OCI-M2 (cell line): Measurements from ENCODE around the gene DNAJC11.
"Not testable (repeated sequence)": the region's sequence is repeated elsewhere in the genome, so short reads cannot be mapped to it uniquely, and the experiment has no call there.

ENCODE experiments used
- DNase-seq: peaks from one replicate; lab custom pipeline; 2025; ENCODE audit not compliant: unreplicated experiment; lab: John Stamatoyannopoulos, UW

The DNAJC11 gene

DNA sequence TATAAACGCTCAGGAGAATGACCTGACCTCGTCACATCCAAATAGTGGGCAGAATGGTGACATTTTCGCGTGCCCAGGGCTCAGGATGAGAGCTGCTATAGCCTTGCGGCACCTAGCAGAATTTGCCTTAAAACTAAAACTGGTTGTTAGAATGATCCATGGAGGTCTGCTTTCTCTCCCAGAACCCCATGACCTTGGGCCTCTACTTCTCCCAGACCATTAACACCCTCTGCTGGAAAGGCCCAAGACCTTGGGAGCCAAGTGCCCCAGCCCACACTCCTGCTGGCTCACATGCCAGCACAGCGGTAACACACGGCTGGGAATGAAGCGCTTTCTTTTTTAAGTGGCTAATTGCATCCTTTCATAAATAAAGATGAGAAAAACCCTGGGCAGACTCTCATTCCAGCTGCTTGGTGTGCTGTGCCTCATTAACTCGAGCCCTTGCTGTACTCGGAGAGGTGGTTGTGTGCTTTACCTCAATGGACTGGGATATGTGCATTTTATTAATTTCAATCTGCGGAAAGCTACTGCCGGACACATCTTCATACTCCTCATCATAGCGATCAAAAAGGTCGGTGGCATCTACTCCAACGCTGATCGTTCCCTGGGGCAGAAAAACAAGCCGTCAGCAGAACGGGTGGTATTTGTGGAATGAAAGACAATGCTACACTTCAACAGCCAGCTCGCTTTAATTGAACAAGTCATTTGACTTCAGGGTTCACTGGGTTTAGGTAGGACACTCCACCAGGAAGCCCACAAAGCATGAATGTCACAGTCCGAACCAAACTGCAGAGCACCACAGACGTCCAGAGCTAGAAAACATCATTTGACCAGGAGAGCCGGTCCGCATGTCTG is 48.0 kb downstream of the DNAJC11 start:
- no peak for DNase-seq

DNA sequence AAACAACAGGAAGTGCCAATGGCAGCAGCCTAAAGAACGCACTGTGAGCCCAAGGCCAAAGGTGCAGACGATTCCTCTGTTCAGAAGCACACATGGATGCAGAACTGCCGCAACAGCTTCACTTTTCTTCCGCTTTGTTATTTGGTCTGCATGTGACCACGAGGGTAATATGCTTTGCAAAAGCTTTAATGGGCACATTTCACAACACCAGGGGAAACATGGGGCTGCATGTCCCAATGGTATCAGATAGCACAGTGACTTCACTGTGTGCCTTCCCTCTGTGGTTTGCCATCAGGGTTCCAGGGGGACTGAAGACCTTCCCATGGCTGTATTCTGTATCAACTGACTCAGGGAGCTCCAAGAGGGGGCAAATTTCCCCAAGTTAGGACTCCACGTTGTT is 48.6 kb downstream of the DNAJC11 start:
- no peak for DNase-seq

DNA sequence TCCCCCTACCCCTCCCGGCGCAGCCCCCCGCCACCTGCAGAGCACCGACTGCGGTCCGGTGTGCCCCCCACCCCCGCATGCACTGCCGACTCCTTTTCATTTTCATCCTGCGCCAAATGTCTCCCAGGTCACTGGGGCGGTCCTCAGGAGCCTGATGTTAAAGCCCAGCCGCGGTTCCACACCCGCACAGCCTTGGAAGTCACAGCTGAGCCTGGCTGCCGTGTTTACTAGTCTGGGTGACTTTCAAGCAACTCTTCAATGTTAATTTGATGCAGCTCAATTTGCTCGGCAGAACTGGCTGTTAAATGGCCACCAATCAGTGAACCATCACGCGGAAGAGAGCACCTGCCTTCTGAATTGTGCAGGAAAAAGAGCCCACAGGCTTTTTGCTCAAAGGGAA is 49.7 kb downstream of the DNAJC11 start:
- no peak for DNase-seq

DNA sequence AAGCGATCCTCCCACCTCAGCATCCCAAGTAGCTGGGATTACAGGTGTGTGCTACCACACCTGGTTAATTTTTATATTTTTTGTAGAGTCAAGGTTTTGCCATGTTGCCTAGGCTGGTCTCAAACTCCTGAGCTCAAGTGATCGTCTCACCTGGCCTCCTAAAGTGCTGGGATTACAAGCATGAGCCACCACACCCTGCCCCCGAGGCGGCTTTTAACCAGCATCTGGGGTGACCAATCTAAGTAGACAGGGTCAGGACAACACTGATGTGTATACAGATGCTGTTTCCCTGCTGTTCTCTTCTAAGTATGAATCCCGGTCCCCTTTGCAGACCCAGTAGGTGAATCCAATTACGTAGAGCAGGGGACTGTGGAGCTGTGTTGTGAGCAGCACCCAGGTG is 53.1 kb downstream of the DNAJC11 start:
- no peak for DNase-seq

DNA sequence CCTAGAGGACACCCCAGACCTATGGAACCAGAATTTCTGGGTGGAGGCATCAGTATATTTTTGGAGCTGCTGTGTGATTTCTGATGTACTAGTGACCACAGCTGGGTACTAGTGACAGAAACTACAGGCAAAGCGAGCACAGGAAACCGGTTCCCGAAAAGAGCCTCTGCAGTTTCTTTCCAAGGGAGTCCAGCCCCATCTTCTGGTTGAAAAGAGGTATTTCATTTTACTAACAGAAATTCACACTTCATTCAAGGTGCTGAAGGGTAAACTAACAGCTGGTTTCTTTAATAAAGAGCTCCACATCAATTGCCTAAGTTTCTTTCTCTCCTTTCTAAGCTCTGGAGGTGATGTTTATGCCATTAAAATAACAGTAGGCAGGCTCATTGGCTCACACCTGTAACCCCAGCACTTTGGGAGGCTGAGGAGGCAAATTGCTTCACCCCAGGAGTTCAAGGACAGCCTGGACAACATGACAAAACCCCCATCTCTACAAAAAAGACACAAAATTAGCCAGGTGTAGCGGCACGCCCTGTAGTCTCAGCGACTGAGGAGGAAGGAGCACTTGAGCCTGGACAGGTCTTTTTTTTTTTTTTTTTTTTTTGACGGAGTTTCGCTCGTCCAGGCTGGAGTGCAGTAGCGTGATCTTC is 55.0 kb downstream of the DNAJC11 start:
- DNase-seq: no peak

DNA sequence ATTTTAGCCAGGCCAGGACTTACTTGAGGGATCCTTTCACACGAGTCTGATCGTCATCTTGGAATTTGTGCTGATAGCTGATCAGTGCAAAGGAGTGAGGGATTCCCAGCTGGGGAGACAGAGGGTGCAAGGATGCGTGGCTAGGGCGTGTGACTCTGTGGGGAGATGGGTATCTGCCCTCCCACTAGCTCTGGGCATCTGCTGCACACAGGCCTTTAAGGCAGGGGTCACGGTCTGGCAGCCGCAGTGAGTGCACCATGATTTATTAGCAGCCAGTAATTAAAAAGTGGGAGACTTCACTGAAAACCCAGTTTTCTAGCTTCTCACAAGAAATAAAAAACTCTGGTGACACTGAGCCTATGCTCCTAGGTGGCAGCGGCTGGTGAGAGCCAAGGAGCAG is 56.6 kb downstream of the DNAJC11 start:
- DNase-seq: no peak

DNA sequence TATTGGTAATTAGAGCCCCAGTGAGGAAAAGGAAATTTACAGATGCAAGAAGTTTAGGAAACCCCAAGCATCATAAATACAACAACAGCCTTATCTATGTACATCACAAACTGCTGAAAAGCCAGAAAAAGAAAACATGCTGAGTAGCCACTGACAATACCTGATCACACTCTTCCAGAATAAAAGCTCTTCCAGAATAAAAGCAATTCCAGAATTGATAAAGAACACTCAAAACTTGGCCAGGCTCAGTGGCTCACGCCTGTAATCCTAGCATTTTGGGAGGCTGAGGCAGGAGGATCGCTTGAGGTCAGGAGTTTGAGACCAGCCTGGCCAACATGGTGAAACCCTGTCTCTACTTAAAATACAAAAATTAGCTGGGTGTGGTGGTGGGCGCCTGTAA is 60.7 kb downstream of the DNAJC11 start:
- DNase-seq: not testable (repeated sequence)

DNA sequence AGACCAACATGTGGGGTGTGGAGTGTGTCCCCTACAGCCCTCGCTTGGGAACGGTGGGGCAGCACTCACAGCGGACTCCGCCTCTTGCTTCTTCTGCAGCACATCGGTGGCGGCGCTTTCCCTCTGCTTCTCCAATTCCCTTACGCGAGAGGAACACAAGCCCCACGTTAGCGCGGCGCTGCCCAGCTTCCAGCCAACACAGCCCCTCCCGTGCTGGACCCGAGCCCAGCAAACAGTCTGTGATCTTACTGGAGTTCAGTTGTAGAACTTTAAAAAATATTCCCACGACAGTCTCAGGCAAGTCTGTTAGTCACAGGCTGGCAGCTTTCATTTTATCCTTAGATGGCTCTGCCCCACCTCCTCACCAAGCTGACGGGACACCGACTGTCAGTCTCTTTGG is 63.4 kb downstream of the DNAJC11 start:
- DNase-seq: no peak

DNA sequence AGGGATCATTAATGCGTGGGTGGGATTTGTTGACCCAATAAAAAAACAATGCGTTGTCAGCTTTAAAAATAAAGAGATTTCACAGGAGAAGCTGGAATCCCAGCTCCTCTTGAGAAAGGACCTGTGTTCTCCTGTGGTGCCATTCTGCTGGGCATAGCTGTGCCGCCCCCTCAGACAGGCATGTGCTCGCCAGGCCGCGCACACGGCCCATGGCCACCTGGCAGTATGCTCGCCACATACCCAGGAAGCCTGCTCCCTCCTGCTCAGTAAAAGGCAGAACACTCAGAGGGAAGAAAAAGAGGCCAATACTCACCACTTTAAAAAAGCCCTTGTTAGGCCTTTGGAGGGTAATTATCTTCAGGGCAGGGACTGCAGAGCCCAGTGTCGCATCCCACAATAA is 63.8 kb downstream of the DNAJC11 start:
- DNase-seq: no peak

DNA sequence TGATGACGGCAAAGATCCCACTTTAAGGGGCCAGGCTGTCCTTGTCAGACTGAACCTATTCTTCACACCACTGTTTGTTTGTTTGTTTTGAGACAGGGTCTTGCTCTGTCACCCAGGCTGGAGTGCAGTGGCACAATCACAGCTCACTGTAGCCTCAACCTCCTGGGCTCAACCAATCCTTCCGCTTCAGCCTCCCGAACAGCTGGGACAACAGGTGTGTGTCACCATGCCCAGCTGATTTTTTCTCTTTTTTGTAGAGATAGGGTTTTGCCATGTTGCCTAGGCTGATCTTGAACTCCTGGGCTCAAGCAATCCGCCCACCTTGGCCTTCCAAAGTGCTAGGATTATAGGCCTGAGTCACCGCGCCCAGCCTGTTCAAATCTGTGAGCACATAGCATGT is 64.8 kb downstream of the DNAJC11 start:
- DNase-seq: not testable (repeated sequence)

DNA sequence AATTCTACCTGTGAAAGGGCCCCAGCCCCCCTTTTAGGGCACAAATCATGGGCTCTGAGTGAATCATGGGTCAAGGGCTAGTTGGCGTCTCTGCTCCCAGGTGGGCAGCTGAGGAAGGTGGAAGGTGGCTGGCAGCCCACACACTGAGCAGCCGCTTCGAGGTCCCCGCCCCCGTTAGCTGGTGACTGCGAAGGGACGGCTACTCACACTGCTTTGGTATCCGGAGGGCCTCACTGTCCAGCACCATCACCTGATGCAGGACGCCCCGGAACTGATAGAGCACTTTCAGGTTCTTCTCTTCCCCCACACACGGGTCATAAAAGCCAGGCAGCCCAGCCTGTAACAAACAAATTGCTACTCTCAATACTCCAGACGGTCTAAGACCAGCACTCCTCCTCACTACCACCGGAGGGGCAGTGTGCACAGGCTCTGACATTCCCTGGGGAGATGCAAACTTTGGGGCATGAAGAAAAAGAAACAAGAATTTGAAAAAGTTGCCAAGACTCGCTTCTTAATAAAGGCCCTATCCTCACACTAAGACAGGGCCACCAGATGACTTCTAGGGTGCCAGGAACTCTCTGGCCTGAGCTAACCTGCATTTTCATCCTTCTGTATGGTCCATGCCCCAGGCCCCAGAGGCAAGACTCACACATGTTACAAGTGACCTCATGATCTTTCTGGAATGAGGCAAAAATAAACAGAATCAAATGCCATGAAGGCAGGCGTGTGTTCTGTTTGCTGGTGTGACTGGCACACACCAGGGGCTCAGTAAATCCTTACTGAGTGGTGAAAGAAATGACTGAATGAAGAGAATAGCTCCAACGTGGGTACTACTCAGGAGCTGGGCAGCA is 65.5 kb downstream of the DNAJC11 start:
- DNase-seq: no peak

DNA sequence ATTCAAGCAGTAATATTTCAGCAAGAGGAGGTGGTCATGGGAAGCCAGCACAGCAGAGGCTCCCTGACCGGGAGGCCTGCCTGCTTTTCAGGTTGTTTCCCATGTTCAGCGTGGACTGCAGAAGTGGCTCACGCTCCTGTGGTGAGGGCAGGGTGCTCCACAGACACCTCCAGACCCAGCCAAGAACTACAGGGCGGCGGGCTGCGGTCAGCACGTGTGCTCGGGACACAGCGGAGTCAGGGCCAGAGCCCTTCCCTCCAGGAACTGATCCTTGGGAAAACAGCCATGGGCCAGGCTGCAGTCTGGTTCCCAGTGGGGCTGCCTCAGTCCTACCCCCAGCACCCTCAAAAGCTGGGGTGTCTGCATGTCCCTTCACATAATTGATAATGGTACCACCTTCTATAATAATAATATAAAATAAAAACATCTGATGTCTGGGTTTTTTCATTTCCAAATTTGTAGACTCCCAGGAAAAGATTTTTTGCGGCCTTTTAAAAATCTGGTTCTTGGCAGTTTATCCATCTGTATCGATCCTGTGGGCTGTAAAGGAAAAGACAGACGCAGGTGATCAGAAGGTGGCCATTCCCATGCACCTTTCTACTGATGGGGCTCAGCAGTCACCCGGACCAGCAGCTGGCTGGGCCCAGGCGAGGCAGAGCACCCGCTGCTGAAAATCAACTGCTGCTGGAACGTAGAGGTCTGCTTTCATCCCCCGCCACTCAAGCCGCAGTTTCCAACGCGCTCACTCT is 66.3 kb downstream of the DNAJC11 start:
- no peak for DNase-seq

DNA sequence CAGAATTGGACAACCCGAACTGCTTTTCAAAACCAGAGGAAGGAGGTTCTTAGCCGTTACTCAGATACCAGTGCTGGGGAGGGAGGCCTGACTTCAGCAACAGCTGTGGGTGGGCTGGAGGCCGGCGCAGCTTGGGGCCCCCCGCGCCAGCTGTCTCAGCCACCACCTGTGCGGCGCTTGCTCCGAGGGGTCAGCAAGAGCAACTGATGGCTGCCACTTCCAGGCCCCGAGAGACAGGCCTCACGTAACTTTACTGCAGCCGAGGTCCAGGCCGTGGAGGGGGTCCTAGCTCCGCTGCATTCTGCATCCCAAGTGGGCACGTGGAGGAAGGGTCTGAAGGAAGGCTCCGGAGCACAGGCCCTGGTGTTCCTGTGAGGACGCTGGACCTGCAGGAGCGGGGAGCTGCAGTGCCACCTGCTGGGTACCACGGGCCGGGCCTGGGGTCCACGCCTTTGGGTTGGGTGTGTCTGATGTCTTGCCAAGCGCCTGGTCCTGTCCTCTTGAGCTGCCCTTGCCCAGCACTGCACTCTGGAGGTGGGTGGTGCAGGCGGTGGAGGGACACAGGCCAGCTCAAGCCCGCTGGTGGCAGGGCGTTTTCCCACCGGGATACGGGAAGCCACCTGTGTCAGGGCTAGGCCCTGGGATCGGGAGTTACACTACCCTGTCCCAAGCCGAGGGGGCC is 67.1 kb downstream of the DNAJC11 start:
- no peak for DNase-seq

DNA sequence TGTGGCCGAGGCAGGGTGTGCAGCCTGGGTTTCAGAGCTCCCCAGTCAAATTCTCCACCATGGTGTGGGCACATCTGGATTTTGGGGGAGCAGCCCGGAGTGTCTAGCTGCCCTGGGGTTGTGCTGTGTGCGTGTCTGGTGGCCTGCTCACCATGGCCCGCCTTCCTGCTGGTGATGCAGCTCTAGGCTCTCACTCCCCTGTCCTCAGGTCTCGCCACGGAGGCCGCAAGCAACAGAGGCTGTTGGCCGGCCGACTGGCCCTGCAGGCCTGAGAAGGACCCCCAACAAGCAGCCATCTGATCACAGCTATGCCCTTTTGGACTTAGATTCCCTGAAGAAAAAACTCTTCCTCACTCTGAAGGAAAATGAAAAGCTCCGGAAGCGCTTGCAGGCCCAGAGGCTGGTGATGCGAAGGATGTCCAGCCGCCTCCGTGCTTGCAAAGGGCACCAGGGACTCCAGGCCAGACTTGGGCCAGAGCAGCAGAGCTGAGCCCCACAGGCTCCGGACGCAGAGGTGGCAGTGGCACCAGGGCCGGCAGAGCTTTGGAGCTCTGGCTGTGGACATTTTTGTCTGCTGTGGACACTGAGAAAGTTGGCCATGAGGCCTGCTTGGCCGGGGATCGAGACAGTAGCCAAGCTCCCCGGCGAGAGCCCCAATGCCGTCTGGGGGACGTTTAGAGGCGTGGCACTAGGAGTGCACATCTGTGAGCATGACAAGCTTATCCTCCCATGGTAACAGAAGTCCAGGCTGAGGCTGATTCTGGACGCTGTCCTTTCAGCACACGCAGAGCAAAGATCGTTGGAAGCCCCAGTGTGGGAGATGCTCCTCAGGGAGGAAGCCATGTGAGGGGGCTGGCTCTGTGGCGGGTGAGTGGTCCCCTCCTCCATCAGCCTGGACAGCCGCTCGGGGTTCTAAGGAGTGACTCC is 68.8 kb downstream of the DNAJC11 start:
- no peak for DNase-seq

DNA sequence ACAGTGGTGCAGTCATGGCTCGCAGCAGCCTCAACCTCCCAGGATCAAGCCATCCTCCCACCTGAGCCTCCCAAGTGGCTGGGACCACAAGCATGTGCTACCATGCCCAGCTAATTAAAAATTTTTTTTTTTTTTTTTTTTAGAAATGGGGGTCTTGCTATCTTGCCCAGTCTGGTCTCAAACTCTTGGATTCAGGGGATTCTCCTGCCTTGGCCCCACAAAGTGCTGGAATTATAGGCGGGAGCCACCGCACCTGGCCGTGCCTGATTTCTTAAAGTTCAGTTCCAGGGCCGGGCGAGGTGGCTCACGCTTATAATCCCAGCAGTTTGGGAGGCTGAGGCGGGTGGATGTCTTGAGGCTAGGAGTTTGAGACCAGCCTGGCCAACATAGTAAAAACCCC is 70.6 kb downstream of the DNAJC11 start:
- DNase-seq: no peak

DNA sequence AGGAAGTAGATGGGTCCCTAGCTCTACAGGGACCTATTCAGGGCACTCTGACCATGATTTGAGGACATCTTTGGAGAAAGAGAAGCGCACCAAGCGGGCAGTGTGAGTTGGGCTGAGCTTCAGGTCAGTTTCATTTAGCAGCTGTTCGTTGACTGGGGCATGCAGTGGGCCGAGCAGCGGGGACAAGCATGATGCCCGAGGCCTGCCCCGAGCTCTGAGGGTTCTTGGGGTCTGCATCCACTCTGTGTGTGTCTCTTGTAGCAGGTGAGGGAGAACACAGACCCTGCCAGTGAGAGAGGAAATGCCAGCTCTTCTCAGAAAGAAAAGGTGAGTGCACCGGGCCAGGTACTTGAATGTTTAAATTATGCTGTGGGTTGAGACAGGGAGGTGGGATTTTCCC is 71.6 kb downstream of the DNAJC11 start:
- DNase-seq: no peak

DNA sequence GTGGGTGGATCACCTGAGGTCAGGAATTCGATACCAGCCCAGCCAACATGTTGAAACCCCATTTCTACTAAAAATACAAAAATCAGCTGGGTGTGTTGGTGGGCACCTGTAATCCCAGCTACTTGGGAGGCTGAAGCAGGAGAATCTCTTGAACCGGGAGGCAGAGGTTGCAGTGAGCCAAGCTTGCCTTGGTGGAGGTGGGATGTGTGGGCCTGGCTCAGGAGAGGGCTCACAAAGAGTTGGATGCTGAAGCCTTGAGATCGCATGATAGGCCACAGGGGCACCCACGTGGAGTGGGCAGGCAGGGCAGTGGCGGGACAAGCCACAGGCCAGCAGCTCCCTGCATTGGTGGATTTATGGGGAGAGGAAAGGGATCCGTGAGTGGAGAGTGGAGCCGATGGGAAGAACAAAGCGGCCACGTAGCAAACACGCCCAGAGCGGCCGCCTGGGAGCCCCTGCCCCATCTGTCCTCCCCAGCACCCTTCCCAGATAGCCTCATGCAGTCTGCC is 72.6 kb downstream of the DNAJC11 start:
- DNase-seq: no peak

DNA sequence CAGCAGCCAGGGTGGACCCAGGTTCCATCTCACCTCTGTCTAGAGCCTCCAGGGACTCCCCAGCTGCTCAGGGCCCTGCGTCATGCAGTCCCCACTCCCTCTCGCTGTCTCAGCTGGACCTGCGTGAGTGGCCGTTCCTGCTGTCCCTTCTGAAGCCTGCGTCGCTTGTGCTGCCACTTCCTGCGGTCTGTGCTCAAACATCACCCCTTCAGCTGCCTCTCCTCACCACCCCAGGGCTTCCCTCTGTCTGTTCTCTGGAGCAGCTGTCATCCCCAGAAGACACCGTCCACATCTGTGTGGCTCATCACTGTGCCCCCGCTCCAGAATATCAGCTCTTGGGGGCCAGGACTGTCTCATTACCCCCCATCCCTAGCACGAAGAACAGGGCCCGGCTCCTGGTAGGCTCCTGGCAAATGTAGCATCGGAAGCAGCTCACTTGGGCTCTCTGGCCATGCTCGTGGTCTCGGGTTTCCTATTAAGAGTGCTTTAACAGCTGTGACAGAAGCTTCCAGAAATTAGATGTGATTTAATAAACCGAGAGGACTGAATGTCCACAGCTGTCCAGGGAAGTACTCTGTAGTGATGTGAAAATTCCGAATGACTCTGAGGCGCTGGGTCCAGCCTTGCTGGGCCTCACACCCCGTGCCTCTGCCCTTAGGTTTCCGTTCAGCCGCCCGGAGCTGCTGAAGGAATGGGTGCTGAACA is 73.6 kb downstream of the DNAJC11 start:
- DNase-seq: no peak

DNA sequence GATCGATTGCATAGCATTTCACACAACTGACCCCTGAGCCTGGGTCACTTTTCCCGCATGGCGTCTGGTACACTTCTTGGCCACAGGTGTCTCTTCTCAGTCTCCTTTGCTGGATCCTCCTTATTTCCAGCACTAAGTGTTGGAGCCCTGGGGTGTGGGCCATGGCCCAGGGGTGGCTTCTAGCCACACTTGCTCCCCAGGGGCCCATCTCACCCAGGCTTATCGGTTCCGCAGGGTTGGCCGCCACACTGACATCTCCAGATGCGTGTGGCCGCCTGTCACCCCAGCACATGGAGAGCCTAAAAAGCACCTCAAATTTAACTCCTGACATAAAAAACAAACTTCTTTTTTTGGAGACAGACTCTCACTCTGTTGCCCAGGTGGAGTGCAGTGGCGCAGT is 74.6 kb downstream of the DNAJC11 start:
- no peak for DNase-seq
